Ishikawa (cell line): ENCODE measurements around the gene RETREG1.

Experiments
- EGR1 ChIP-seq: IDR thresholded peaks from 2 replicates; pipeline ENCODE4 v1.6.1; 2012
- EP300 ChIP-seq: IDR thresholded peaks from 2 replicates; pipeline ENCODE4 v1.6.1; 2012; ENCODE audit warnings: borderline replicate concordance
- FOXM1 ChIP-seq: IDR thresholded peaks from 2 replicates; pipeline ENCODE4 v1.6.1; 2012; ENCODE audit warnings: low read depth, borderline replicate concordance
- MAX ChIP-seq: IDR thresholded peaks from 2 replicates; pipeline ENCODE4 v1.6.1; 2012
- NFIC ChIP-seq: IDR thresholded peaks from 2 replicates; pipeline ENCODE4 v1.6.1; 2012
- REST ChIP-seq: IDR thresholded peaks from 2 replicates; pipeline ENCODE4 v1.6.1; 2012; ENCODE audit warnings: low read depth, mild to moderate bottlenecking
- TAF1 ChIP-seq: IDR thresholded peaks from 2 replicates; pipeline ENCODE4 v1.6.1; 2012; ENCODE audit warnings: low read depth, mild to moderate bottlenecking
- TCF12 ChIP-seq: IDR thresholded peaks from 2 replicates; pipeline ENCODE4 v1.6.1; 2012; ENCODE audit warnings: low read depth
- YY1 ChIP-seq: IDR thresholded peaks from 2 replicates; pipeline ENCODE4 v1.6.1; 2012; ENCODE audit warnings: low read depth

- no peak for TF ChIP-seq YY1
- no peak for TF ChIP-seq EGR1
- TF ChIP-seq FOXM1, result no peak
- TF ChIP-seq EP300, result no peak
- TF ChIP-seq TAF1, result no peak
- TF ChIP-seq MAX, result no peak
- no peak for TF ChIP-seq REST
- TF ChIP-seq NFIC, result no peak
- no peak for TF ChIP-seq TCF12
These were observed 123.5 kb downstream of the RETREG1 start for GRCh38 chr5:16493261-16493660.
